Measurements from ENCODE around the gene SARNP. TPM values are rescaled to one million over a fixed set of nuclear protein-coding genes. Genes with fewer than 3 reads are reported as not detected.

Gene SARNP
- total and polyA plus RNA-seq, 9 of the 15 experiments (the other 6 are each of a cell fraction or from before 2014, with no cell fraction given), result 70.1 to 400 (median 198) TPM

- peak overlapping the region; percentile 90 for H3K4me2 ChIP-seq (ENCODE audit: insufficient read depth, low read length)
- peak overlapping the region; percentile 71 to 82; a peak in 3 of 4 replicates for H3K9ac ChIP-seq (ENCODE audit: insufficient read depth in 1 of 2, low read depth in 2 of 2, low read length in 2 of 2)
- no peak for TF ChIP-seq ARHGAP35 (IDR thresholded peaks at IDR 0.05; ENCODE audit: partially characterized antibody)
- no peak for TF ChIP-seq ZFP91 (CRISPR knock-in tag; IDR thresholded peaks at IDR 0.05)
- TF ChIP-seq BACH1 (tag; IDR thresholded peaks at IDR 0.05), result peak; percentile 14; the same call in 1 of the 2 replicates
- intact Hi-C loops (cut with micrococcal nuclease), result no loop called here
- H3K79me2 ChIP-seq (ENCODE audit: control insufficient read depth, insufficient read depth, low read length), result peaks cover 6% of the 10 kb centered on the region; the same call in 2 of the 3 replicates
- H3K9me3 ChIP-seq (replicated peaks; ENCODE audit: control insufficient read depth, insufficient read depth, low read depth, low read length), result no peaks in the 10 kb centered on the region
- peaks cover 17 to 26% of the 10 kb centered on the region in 2 experiments; a peak in 4 of 5 replicates for H3K4me1 ChIP-seq (replicated peaks in 1 of 2; ENCODE audit: control insufficient read depth in 2 of 2, insufficient read depth in 2 of 2, low read length in 2 of 2)
- no peaks in the 10 kb centered on the region for H3K27me3 ChIP-seq (ENCODE audit: control insufficient read depth in 2 of 2, insufficient read depth in 2 of 2, low read length in 2 of 2)
- peak overlapping the region; percentile 84 for H3K4me3 ChIP-seq
- 59% methylated on average over 7 of the region's 7 CpGs for WGBS (ENCODE audit: insufficient coverage, low coverage, missing lambda C conversion rate)
- FAIRE-seq (no peak), ATAC-seq (no peak), DNase-seq (ENCODE audit: extremely low read depth in 1 of 4, low spot score in 3 of 4) (no peak)
- H3K9me1 ChIP-seq (ENCODE audit: control insufficient read depth, insufficient read depth, low read length), result no peaks in the 10 kb centered on the region
- H3K36me3 ChIP-seq (ENCODE audit: control insufficient read depth, insufficient read depth, low read length), result no peaks in the 10 kb centered on the region; the same call in 2 of the 3 replicates
- in situ Hi-C loops (cut with MboI), result no loop called here
- TSS peak; percentile 96 for BruUV-seq (replicated peaks)
- H2AFZ ChIP-seq (ENCODE audit: low read depth, low read length), result peak overlapping the region; percentile 98
- no peaks in the 10 kb centered on the region; the same call in 1 of the 2 replicates for H4K20me1 ChIP-seq (replicated peaks; ENCODE audit: control insufficient read depth, insufficient read depth, low read length)
- peak overlapping the region; percentile 88 for H3K27ac ChIP-seq (ENCODE audit: extremely low read depth, low read depth, low read length)
- CTCF ChIA-PET (ENCODE audit: low intra/inter-chr PET ratio), result no interaction called here
- POLR2A ChIA-PET, result interaction anchor here (0.9 to 2.8 kb wide), 4 partner anchors 10 to 14 kb away, joined by 3 to 12 read pairs (median 7); partner anchors contain the start of gene CD63
Observed at GRCh38 chr12:55715169-55715764, 102.3 kb downstream of the SARNP start.

All from K562 (cell line).